IMR-90 (cell line): ENCODE data around the gene IL18RAP. TPM values are rescaled to one million over a fixed set of nuclear protein-coding genes. Genes with fewer than 3 reads are reported as not detected.

Source experiments
- ATAC-seq: fragments of 200-7000 bp; cut with Tn5 transposase; 2 replicates; pipeline ENCODE4 v1.9.1; 2020; ENCODE audit warnings: low read depth, mild to moderate bottlenecking, moderate library complexity
- BruUV-seq: library from RNA; stranded (reverse); fragments of 400-500 nt; replicated peaks from 2 replicates; lab custom pipeline; 2021; lab: Mats Ljungman, UMichigan
- CTCF ChIA-PET: fragments of 300-600 bp; formaldehyde crosslinking; extraction: SDS; loops from one replicate; lab custom pipeline; 2021; ENCODE audit warnings: antibody characterized with exemption; lab: Yijun Ruan, JAX
- POLR2A ChIA-PET: fragments of 300-600 bp; sonication (Branson Sonifier 250); formaldehyde crosslinking; loops from one replicate; lab custom pipeline; 2022; ENCODE audit warnings: antibody characterized with exemption; ENCODE audit not compliant: unreplicated experiment; lab: Charles Lee
- DNase-seq: peaks from one replicate; pipeline ENCODE4 v3.0.0; 2013
- H2AFZ ChIP-seq: replicated peaks from 2 replicates; pipeline ENCODE3; 2013; ENCODE audit warnings: low read length, mild to moderate bottlenecking; ENCODE audit not compliant: poor library complexity
- H2AK5ac ChIP-seq: 2 replicates; pipeline ENCODE4 v1.6.1; 2013; ENCODE audit warnings: low read depth, low read length, inconsistent platforms
- H2AK9ac ChIP-seq: replicated peaks from 2 replicates; pipeline ENCODE3; 2013; ENCODE audit warnings: mild to moderate bottlenecking, low read depth, low read length, moderate library complexity; ENCODE audit not compliant: poor library complexity
- H2BK120ac ChIP-seq: 2 replicates; pipeline ENCODE4 v1.6.1; 2013; ENCODE audit warnings: low read depth, low read length, inconsistent platforms
- H2BK15ac ChIP-seq: 3 replicates; pipeline ENCODE4 v1.6.1; 2013; ENCODE audit warnings: low read depth, low read length, inconsistent platforms
- H2BK20ac ChIP-seq: 2 replicates; pipeline ENCODE4 v1.6.1; 2013; ENCODE audit warnings: low read depth, mild to moderate bottlenecking, inconsistent platforms, low read length, moderate library complexity
- H2BK5ac ChIP-seq: 2 replicates; pipeline ENCODE4 v1.6.1; 2013; ENCODE audit warnings: mild to moderate bottlenecking, low read depth, low read length, inconsistent platforms; ENCODE audit not compliant: poor library complexity, severe bottlenecking
- H3K14ac ChIP-seq: replicated peaks from 2 replicates; pipeline ENCODE4 v1.6.1; 2013; ENCODE audit warnings: low read depth, low read length, inconsistent platforms
- H3K18ac ChIP-seq: 2 replicates; pipeline ENCODE4 v1.6.1; 2013; ENCODE audit warnings: low read depth, low read length, control low read depth
- H3K23ac ChIP-seq: 2 replicates; pipeline ENCODE4 v1.6.1; 2013; ENCODE audit warnings: low read depth, low read length, inconsistent platforms
- H3K27ac ChIP-seq: 2 replicates; pipeline ENCODE4 v1.5.1; 2013; ENCODE audit warnings: mild to moderate bottlenecking, control low read depth, low read length; ENCODE audit not compliant: insufficient read depth
- H3K27me3 ChIP-seq: 2 replicates; pipeline ENCODE4 v1.6.1; 2013; ENCODE audit warnings: low read length; ENCODE audit not compliant: control insufficient read depth, insufficient read depth
- H3K36me3 ChIP-seq: 2 replicates; pipeline ENCODE4 v1.6.1; 2013; ENCODE audit warnings: low read length, mixed read lengths; ENCODE audit not compliant: control insufficient read depth, insufficient read depth
- H3K4ac ChIP-seq: 2 replicates; pipeline ENCODE4 v1.6.1; 2013; ENCODE audit warnings: low read depth, low read length, inconsistent platforms
- H3K4me1 ChIP-seq: 2 replicates; pipeline ENCODE4 v1.6.1; 2013; ENCODE audit warnings: low read length, mixed read lengths; ENCODE audit not compliant: control insufficient read depth, insufficient read depth
- H3K4me2 ChIP-seq: 2 replicates; pipeline ENCODE4 v1.6.1; 2013; ENCODE audit warnings: low read depth, mild to moderate bottlenecking, control low read depth, low read length, moderate library complexity
- H3K4me3 ChIP-seq: 2 replicates; pipeline ENCODE4 v1.5.1; 2013; ENCODE audit warnings: low read depth, mild to moderate bottlenecking, control low read depth, low read length, moderate library complexity; ENCODE audit not compliant: insufficient read depth
- H3K56ac ChIP-seq: 2 replicates; pipeline ENCODE4 v1.6.1; 2013; ENCODE audit warnings: low read length, inconsistent platforms; ENCODE audit not compliant: insufficient read depth; ENCODE audit errors: extremely low read depth
- H3K79me1 ChIP-seq, 2 experiments: 2 replicates each; pipeline ENCODE4 v1.6.1; 2013; ENCODE audit warnings: low read length in 2 of 2, inconsistent platforms in 1 of 2, low read depth in 1 of 2
- H3K9ac ChIP-seq: 2 replicates; pipeline ENCODE4 v1.6.1; 2013; ENCODE audit warnings: low read depth, low read length, control low read depth
- H3K9me1 ChIP-seq: 2 replicates; pipeline ENCODE4 v1.6.1; 2013; ENCODE audit warnings: low read length, inconsistent platforms; ENCODE audit not compliant: insufficient read depth
- H3K9me3 ChIP-seq: 2 replicates; pipeline ENCODE4 v1.6.1; 2013; ENCODE audit warnings: low read length; ENCODE audit not compliant: control insufficient read depth, insufficient read depth
- H4K20me1 ChIP-seq: 2 replicates; pipeline ENCODE4 v1.6.1; 2013; ENCODE audit warnings: low read length, inconsistent platforms; ENCODE audit not compliant: insufficient read depth
- H4K5ac ChIP-seq: 2 replicates; pipeline ENCODE4 v1.6.1; 2013; ENCODE audit warnings: mild to moderate bottlenecking, low read depth, low read length, control low read depth
- H4K8ac ChIP-seq, 2 experiments: 2 replicates each; pipeline ENCODE4 v1.6.1; 2013; ENCODE audit warnings: low read depth in 2 of 2, low read length in 2 of 2, control low read depth in 1 of 2, inconsistent platforms in 1 of 2
- H4K91ac ChIP-seq: 2 replicates; pipeline ENCODE4 v1.6.1; 2013; ENCODE audit warnings: low read depth, low read length, inconsistent platforms; ENCODE audit not compliant: insufficient read depth
- CEBPB ChIP-seq: IDR thresholded peaks from 2 replicates; pipeline ENCODE4 v1.6.1; 2012; ENCODE audit warnings: low read depth, low read length, improper control_type of control experiment
- CHD1 ChIP-seq: IDR thresholded peaks from 2 replicates; pipeline ENCODE4 v1.6.1; 2012; ENCODE audit warnings: low read depth, low read length, improper control_type of control experiment
- ELK1 ChIP-seq: fragments of 150-350 bp; IDR thresholded peaks from 2 replicates; pipeline ENCODE4 v1.6.1; 2016; ENCODE audit warnings: low read depth, mild to moderate bottlenecking, low read length, moderate library complexity, borderline replicate concordance
- FOS ChIP-seq: fragments of 150-350 bp; IDR thresholded peaks from 2 replicates; pipeline ENCODE4 v1.6.1; 2016; ENCODE audit warnings: low read depth, low read length
- MAFK ChIP-seq: IDR thresholded peaks from 2 replicates; pipeline ENCODE4 v1.6.1; 2012; ENCODE audit warnings: low read depth, low read length, improper control_type of control experiment
- MXI1 ChIP-seq: IDR thresholded peaks from 2 replicates; pipeline ENCODE4 v1.6.1; 2012; ENCODE audit warnings: low read depth, mild to moderate bottlenecking, low read length, moderate library complexity, borderline replicate concordance
- NFE2L2 ChIP-seq: fragments of 150-350 bp; IDR thresholded peaks from 2 replicates; pipeline ENCODE4 v1.6.1; 2016; ENCODE audit warnings: low read depth, mild to moderate bottlenecking, low read length
- POLR2A ChIP-seq: IDR thresholded peaks from 2 replicates; pipeline ENCODE4 v1.6.1; 2012; ENCODE audit warnings: mild to moderate bottlenecking, low read depth, low read length
- RAD21 ChIP-seq: IDR thresholded peaks from 2 replicates; pipeline ENCODE4 v1.6.1; 2012; ENCODE audit warnings: low read length, improper control_type of control experiment
- RCOR1 ChIP-seq: IDR thresholded peaks from 2 replicates; pipeline ENCODE4 v1.6.1; 2012; ENCODE audit warnings: mild to moderate bottlenecking, low read length, improper control_type of control experiment; ENCODE audit not compliant: insufficient replicate concordance
- RFX5 ChIP-seq: IDR thresholded peaks from 2 replicates; pipeline ENCODE4 v1.8.0; 2012; ENCODE audit warnings: low read depth, mild to moderate bottlenecking, low read length, moderate library complexity
- SMC3 ChIP-seq: fragments of 150-350 bp; IDR thresholded peaks from 2 replicates; pipeline ENCODE4 v1.6.1; 2016; ENCODE audit warnings: low read depth, mild to moderate bottlenecking, antibody characterized with exemption, low read length, moderate library complexity
- WGBS, 2 experiments: methylation state at CpG; one replicate each; pipeline versions ENCODE4 v1.1.5 to v1.1.7; 2013; ENCODE audit warnings: missing lambda C conversion rate in 2 of 2; ENCODE audit not compliant: insufficient read length in 1 of 2; ENCODE audit errors: extremely low coverage in 2 of 2; 5-methylcytosine and 5-hydroxymethylcytosine counted together
- dilution Hi-C: fragments of 300-500 bp; cut with HindIII; formaldehyde crosslinking; loops from one replicate; pipeline ENCODE4 v1.14.3; 2018; ENCODE audit warnings: low sequenced_read_pairs; ENCODE audit not compliant: unreplicated experiment
- in situ Hi-C: fragments of 300-500 bp; cut with MboI; formaldehyde crosslinking; loops from 3 replicates; pipeline ENCODE4 v1.14.3; 2019; ENCODE audit warnings: low sequenced_read_pairs, inconsistent platforms, mixed read lengths
- intact Hi-C: fragments of 100-400 bp; cut with micrococcal nuclease; formaldehyde crosslinking; loops from 2 replicates; pipeline ENCODE4 v1.10.0; 2022
- polyA plus RNA-seq, 3 experiments: library from polyadenylated mRNA; depleted of rRNA; stranded (reverse); fragments of >200 nt; gene quantifications; 2 replicates each; pipeline ENCODE4 v1.2.3, GENCODE V29; 2012; ENCODE audit warnings: low replicate concordance in 1 of 3
- total RNA-seq: library from RNA; depleted of rRNA; stranded (reverse); fragments of >200 nt; gene quantifications from 2 replicates; pipeline ENCODE4 v1.2.3, GENCODE V29; 2012
- TF ChIP-seq, protein P1 (sequence below): fragments of 150-350 bp; IDR thresholded peaks from 2 replicates; pipeline ENCODE4 v1.6.1; 2017; ENCODE audit warnings: mild to moderate bottlenecking, antibody characterized with exemption, low read length, low read depth

The IL18RAP gene
- total and polyA plus RNA-seq, 2 of the 4 experiments (the other 2 are of a cell fraction): not detected

GRCh38 chr2:102436323-102436722 is 13.4 kb downstream of the IL18RAP start:
- BruUV-seq: no TSS peak
- ChIA-PET CTCF (interaction anchor here (1.1 kb wide), 1 partner anchor 182 kb away, joined by 3 read pairs; no protein-coding TSS in a partner anchor), POLR2A (no interaction called here)
- no CpG with 5 or more reads among the region's 3 CpGs for WGBS, 2 experiments
- H2BK120ac ChIP-seq: no peak overlapping the region
- intact Hi-C loops (no loop called here), in situ Hi-C loops (no loop called here), dilution Hi-C loops (no loop called here)
- H3K79me1 ChIP-seq: no peaks in the 10 kb centered on the region
- H3K4me1 ChIP-seq: 0 out of 2 replicates have a peak, but pooled peaks cover 2% of the 10 kb centered on the region
- H3K4ac ChIP-seq: no peak overlapping the region
- peak; percentile 29; the same call in 1 of the 2 replicates for ATAC-seq
- no peak overlapping the region for H3K27ac ChIP-seq
- H3K9ac ChIP-seq: no peak overlapping the region
- TF ChIP-seq CHD1 (no peak), POLR2A (no peak), MXI1 (no peak), FOS (no peak), RFX5 (no peak), ELK1 (no peak), NFE2L2 (no peak), MAFK (no peak), RCOR1 (no peak), RAD21 (no peak), CEBPB (no peak), SMC3 (no peak)
- TF ChIP-seq, protein P1, sequence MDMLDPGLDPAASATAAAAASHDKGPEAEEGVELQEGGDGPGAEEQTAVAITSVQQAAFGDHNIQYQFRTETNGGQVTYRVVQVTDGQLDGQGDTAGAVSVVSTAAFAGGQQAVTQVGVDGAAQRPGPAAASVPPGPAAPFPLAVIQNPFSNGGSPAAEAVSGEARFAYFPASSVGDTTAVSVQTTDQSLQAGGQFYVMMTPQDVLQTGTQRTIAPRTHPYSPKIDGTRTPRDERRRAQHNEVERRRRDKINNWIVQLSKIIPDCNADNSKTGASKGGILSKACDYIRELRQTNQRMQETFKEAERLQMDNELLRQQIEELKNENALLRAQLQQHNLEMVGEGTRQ: no peak
- no peaks in the 10 kb centered on the region for H3K9me1 ChIP-seq
- no peak overlapping the region for H4K5ac ChIP-seq
- no peak overlapping the region for H3K18ac ChIP-seq
- H3K4me2 ChIP-seq: no peak overlapping the region
- H3K23ac ChIP-seq: no peak overlapping the region
- peaks cover 6% of the 10 kb centered on the region for H3K27me3 ChIP-seq
- H2AFZ ChIP-seq: no peak overlapping the region
- no peaks in the 10 kb centered on the region for H4K20me1 ChIP-seq
- H3K9me3 ChIP-seq: no peaks in the 10 kb centered on the region
- no peak overlapping the region for H2AK9ac ChIP-seq
- H2BK15ac ChIP-seq: no peak overlapping the region
- no peaks in the 10 kb centered on the region for H3K36me3 ChIP-seq
- no peak overlapping the region for H3K14ac ChIP-seq
- H2BK5ac ChIP-seq: no peak overlapping the region
- no peak overlapping the region for H4K91ac ChIP-seq
- no peak overlapping the region for H2AK5ac ChIP-seq
- no peak overlapping the region for H2BK20ac ChIP-seq
- H3K56ac ChIP-seq: no peak overlapping the region
- no peak overlapping the region for H4K8ac ChIP-seq
- H3K4me3 ChIP-seq: no peak overlapping the region
- peak; percentile 63 for DNase-seq
